Bronchial epithelial cell (primary cell): ENCODE results near the gene NDUFA5. TPM values are rescaled to one million over a fixed set of nuclear protein-coding genes. Genes with fewer than 3 reads are reported as not detected.

Experiments
- DNase-seq: peaks from one replicate; pipeline ENCODE4 v3.0.0-alpha.2; 2010; ENCODE audit warnings: low read depth
- FAIRE-seq: peaks from 2 replicates; lab custom pipeline; 2011; peaks lifted over from hg19 to GRCh38; lab: Jason Lieb, UNC
- H3K27me3 ChIP-seq: 2 replicates; pipeline ENCODE4 v1.5.1; 2011; ENCODE audit warnings: low read length; ENCODE audit not compliant: control insufficient read depth, insufficient read depth
- H3K36me3 ChIP-seq: 2 replicates; pipeline ENCODE4 v1.5.1; 2011; ENCODE audit warnings: low read length; ENCODE audit not compliant: control insufficient read depth, insufficient read depth
- H3K4me3 ChIP-seq: 2 replicates; pipeline ENCODE4 v1.5.1; 2011; ENCODE audit warnings: mild to moderate bottlenecking, low read depth, low read length, control low read depth
- total RNA-seq: library from RNA; depleted of rRNA; stranded (reverse); fragments of >200 nt; gene quantifications from 2 replicates; pipeline ENCODE4 v1.2.1, GENCODE V29; 2014
- TF ChIP-seq, protein P1 (sequence below): IDR thresholded peaks from 2 replicates; pipeline ENCODE4 v1.5.1; 2011; ENCODE audit warnings: mild to moderate bottlenecking, moderate library complexity, low read length, control low read depth, inconsistent platforms; ENCODE audit not compliant: insufficient read depth, severe bottlenecking

The NDUFA5 gene
- total RNA-seq, 1 donor from 2014 or later = 27.9 TPM

DNA sequence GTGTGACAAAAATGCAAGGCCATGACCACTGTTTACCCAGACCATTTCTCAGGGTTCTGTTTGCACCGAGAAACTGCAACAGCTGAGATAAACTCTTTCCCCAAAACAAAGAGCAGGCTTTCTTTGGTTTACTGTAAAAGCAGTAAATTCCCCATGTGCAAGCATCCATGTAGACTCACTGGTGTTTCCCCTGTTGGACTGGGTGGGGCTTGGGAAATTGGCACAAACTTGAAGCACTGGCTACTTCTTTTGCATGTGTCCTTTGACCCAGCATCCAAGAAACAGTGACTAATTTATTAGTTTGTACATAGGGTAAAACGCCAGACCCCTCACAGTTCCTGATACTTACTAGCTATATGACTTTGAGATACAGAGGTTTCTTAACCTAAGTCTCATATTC, 35.6 kb downstream of the NDUFA5 start:
- no peaks in the 10 kb centered on the region for H3K36me3 ChIP-seq
- FAIRE-seq (no peak), DNase-seq (no peak)
- no peaks in the 10 kb centered on the region for H3K27me3 ChIP-seq
- no peak overlapping the region for H3K4me3 ChIP-seq
- TF ChIP-seq, protein P1, sequence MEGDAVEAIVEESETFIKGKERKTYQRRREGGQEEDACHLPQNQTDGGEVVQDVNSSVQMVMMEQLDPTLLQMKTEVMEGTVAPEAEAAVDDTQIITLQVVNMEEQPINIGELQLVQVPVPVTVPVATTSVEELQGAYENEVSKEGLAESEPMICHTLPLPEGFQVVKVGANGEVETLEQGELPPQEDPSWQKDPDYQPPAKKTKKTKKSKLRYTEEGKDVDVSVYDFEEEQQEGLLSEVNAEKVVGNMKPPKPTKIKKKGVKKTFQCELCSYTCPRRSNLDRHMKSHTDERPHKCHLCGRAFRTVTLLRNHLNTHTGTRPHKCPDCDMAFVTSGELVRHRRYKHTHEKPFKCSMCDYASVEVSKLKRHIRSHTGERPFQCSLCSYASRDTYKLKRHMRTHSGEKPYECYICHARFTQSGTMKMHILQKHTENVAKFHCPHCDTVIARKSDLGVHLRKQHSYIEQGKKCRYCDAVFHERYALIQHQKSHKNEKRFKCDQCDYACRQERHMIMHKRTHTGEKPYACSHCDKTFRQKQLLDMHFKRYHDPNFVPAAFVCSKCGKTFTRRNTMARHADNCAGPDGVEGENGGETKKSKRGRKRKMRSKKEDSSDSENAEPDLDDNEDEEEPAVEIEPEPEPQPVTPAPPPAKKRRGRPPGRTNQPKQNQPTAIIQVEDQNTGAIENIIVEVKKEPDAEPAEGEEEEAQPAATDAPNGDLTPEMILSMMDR = no peak

DNA sequence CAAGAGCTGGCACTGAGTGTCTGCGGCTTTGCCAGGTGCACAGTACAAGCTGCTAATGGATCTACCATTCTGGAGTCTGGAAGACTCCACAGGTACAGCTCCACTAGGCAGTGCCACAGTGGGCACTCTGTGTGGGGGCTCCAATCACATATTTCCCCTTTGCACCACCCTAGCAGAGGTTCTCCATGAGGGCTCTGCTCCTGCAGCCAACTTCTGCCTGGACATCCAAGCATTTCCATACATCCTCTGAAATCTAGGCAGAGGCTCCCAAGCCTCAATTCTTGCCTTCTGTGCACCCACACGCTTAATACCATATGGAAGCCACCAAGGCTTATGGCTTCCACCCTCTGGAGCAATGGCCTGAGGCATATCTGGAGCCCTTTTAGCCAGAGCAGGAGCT, 52.4 kb downstream of the NDUFA5 start:
- TF ChIP-seq, protein P1 = no peak
- Histone ChIP-seq H3K27me3 (no peaks in the 10 kb centered on the region), H3K4me3 (no peak overlapping the region), H3K36me3 (no peaks in the 10 kb centered on the region)
- FAIRE-seq = no peak
- DNase-seq = no peak

DNA sequence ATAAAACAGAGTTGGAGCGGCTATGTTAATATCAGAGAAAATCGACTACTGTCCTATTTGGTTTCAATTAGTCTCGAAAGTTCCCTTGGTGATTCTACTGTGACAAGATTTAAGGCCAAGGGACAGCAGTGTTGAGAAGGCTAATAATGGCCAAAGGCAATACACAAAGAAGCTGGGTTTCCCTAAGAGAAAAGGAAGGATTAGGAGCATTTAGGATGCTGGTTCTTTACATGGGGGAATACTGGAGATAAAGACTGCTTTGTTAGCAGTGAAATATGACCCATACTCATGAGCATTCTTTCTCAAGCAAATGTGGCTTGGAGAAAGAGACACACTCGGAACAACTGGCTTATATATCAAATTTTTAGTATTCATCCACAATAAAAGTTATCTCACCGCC, 55.4 kb downstream of the NDUFA5 start:
- no peaks in the 10 kb centered on the region for H3K36me3 ChIP-seq
- TF ChIP-seq, protein P1 = no peak
- DNase-seq (no peak), FAIRE-seq (no peak)
- no peak overlapping the region for H3K4me3 ChIP-seq
- H3K27me3 ChIP-seq = no peaks in the 10 kb centered on the region

DNA sequence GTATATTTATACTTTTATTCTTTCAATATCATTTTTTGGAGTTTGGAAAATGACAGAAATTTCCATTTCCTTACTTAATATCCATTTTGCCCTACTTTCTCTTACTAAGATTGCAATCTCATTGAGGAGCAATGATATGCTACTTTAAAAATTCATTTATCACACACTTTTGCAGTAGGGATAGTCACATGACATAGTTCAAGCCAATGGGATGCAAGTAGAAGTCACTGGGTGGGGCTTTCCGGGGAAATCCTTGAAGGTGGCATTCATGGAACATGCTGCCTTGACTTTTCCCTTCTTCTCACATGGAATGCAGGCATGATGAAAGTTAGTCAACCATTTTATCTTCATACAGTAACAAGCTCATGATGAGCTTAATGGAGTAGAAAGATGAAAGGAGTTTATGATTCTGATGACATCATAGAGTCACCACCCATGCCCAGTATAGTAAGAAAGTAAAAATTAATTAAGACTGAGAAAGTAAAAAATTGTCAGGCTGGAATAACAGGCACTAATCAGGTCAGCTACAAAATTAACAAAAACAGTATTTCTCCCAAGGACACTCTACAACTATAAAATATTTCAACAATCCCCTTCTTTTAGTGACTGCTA, 56.6 kb downstream of the NDUFA5 start:
- TF ChIP-seq, protein P1 = no peak
- FAIRE-seq = no peak

DNA sequence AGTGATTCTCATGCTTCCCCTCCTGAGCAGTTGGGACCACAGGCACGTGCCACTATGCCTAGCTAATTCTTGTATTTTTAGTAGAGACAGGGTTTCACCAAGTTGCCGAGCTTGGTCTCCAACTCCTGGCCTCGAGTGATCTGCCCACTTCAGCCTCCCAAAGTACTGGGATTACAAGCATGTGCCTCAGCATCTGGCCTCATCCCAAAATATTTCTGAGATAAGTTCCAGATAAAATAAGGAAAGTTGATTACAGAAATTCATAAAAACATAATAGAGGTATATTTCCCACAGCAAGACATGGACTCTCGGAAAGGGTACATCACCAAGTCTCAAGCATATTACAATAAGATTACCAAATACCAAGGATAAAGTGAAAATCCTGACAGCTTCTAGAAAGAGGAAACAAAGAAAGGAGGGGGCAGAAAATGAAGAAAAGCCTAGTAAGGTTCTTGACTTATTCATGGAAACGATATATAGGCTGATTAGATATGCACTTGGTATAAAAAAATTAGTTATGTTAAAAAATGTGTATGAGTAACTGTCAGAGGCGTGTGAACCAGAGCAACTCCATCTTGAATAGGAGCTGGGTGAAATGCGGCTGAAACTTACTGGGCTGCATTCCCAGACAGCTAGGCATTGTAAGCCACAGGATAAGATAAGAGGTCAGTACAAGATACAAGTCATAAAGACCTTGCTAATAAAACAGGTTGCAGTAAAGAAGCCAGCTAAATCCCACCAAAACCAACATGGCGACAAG, 58.2 kb downstream of the NDUFA5 start:
- TF ChIP-seq, protein P1 = no peak
- FAIRE-seq = no peak
- Histone ChIP-seq H3K36me3 (no peaks in the 10 kb centered on the region), H3K27me3 (no peaks in the 10 kb centered on the region), H3K4me3 (no peak overlapping the region)
- no peak for DNase-seq

More for the DNA sequence above, 56.6 kb downstream of the NDUFA5 start:
- no peak overlapping the region for H3K4me3 ChIP-seq
- H3K27me3 ChIP-seq = no peaks in the 10 kb centered on the region
- no peaks in the 10 kb centered on the region for H3K36me3 ChIP-seq
- DNase-seq = no peak

DNA sequence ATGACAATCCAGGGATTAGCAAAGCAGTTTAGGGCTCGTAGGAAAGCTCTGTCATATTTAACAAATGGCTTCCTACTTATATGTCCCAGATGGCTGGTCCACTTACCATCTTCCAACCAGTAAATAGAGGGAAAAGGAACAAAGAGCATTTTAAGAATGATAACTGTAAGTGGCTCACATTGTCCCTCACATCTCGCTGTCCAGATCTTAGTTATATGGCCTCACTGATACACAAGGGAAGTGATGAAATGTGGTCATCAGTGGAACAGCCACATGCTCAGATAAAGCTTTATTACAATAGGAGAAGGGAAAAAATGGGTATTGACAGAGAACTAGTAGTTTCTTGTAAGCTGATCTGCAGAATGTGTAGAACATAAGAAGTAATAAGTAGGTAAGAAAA, 59.0 kb downstream of the NDUFA5 start:
- Histone ChIP-seq H3K27me3 (no peaks in the 10 kb centered on the region), H3K4me3 (no peak overlapping the region), H3K36me3 (no peaks in the 10 kb centered on the region)
- DNase-seq (no peak), FAIRE-seq (no peak)
- TF ChIP-seq, protein P1 = no peak
